Fibroblast of skin of right biceps (primary cell): ENCODE results near the gene USP16.
A peak's percentile ranks its signal among the peaks of the same experiment; 100 is the strongest.
"Not testable (repeated sequence)": the region's sequence is repeated elsewhere in the genome, so short reads cannot be mapped to it uniquely, and the experiment has no call there.

Experiments
- DNase-seq: peaks from one replicate; pipeline ENCODE4 v3.0.0-alpha.2; 2013

The USP16 gene

DNA sequence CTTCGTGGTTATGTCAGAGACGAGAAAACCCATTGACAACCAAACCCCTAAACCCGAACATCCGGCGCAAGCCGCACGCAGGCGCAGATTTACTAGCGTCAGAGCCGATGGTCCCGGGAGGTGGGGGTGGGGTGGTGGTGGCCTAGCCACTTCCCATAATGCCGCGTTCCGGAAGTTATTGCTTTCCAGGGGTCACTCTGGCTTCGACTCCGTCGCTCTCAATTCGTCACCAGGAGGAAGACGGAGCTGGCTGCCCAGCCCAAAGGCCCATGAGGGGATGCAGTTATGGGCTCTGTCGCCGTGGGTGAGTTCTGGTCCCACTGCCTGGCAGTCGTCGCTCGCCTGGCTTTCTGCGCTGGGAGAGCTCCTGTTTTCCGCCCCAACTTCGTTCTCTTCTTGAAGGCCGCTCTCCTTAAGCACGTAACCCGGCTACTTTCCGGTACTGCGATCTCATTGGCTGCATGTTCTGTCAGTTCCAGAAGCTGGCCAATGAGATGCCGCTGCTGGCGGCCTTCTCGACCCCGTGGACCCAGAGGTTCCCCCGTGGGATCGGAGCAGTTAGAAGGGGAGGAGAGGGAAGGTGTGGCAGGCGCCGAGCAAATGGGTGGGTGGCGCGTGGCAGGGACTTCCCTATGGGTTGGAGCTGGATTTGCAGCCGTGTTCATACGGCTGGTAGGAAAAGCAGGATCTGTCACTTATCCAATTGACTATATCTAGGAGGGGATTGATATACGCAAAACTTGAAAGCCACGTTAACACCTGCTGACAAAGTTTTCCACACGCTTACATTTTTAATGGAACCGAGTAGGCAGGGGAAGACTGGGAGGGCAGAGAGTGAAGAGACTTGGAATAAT, at the start of gene USP16:
TSS of gene USP16 (plus strand) at position 195 of the 854 bp plus-strand sequence. CDS start 3,246 bp downstream, outside the sequence.
- peak; percentile 99 for DNase-seq

DNA sequence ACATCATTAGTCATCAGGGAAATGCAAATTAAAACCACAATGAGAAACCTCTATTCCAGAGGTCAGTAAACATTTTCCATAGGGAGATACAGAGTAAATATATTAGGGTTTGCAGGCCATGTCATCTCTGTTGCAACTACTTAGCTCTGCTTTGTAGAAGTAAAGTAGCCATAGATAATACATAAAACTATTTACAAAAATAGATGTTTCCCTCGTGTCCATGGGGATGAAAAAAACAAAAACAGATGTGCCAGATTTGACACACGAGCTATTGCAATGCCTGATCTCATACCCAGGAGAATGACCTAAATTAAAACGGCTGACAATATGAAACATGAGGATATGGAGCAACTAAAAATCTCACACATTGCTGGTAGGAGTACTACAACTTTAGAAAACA, 49.1 kb upstream of the USP16 start:
- peak; percentile 41 for DNase-seq

GRCh38 chr21:28979092-28979491, 45.4 kb upstream of the USP16 start:
- no peak for DNase-seq

DNA sequence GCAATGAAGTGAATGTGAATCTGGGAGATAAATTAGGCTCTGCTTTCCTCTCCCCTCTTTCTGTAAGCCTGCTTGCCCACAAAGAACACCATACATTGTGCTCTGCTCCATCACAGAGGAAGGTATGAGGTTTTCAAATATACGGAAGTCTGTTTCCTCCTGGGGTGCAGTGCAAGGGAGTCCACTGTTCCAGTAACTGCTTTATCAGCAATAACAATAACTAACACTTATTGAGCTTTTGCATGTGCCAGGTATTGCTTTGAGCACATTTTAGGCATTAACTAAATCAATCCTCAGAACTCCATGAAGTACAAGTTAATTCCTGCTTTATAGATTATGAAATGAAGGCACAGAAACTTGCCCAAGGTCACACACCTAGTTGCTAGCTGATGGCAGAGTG, 41.8 kb upstream of the USP16 start:
- DNase-seq = no peak

- DNase-seq = no peak
Observed at GRCh38 chr21:28986677-28987076, 37.8 kb upstream of the USP16 start.

DNA sequence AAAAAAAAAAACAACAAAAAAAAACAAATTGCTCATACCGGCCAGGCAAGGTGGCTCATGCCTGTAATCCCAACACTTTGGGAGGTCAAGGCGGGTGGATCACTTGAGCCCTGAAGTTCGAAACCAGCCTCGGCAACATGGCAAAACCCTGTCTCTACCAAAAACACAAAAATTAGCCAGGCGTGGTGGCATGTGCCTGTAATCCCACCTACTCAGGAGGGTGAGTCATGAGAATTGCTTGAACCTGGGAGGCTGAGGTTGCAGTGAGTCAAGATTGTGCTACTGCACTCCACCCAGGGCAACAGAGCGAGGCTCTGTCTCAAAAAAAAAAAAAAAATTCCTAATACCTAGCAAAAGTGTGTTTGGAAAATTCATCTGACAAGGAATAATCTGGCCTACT, 36.3 kb upstream of the USP16 start:
- DNase-seq = peak; percentile 42

GRCh38 chr21:28991861-28992525, 32.5 kb upstream of the USP16 start:
- no peak for DNase-seq

DNA sequence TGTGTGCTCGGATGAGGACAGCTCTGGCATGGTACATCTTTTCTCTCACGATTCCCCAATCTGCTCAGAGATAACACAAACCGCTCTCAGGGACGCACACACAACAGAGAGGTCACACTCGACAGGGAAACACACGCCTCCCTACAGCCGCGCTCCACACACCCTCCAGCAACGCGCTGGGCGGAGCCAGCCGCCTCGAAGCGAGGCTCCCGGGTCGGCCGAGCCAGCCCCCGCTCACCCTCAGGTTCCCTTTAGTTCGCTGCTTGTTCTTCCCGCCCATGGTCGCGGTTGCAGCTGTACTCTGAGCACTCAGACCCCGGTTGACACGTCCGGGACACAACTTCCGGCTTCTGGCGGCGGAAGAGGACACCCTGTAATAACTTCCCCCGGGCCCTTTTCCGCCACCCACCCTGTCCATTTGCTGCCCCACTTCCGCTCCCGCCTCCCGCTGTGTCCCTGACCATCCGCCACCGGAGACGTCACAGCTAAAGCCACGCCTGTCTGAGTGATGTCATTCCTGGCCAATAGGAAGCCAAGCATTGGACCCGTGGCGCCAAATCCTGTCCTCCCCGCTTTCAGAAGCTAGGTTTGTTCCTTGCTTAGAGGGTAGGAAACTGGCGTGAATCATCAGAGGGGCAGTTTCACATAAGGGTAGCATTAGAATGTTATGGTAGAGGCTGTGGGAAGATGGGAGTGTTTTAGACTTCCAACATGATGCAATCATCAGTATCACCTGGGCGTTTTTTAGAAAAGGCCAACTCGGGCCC, 31.8 kb upstream of the USP16 start, which contains the start of gene LTN1:
TSS of gene LTN1 (minus strand) at position 352 of the 767 bp plus-strand sequence. CDS start at position 280, 72 bp downstream.
- peak; percentile 100 for DNase-seq

DNA sequence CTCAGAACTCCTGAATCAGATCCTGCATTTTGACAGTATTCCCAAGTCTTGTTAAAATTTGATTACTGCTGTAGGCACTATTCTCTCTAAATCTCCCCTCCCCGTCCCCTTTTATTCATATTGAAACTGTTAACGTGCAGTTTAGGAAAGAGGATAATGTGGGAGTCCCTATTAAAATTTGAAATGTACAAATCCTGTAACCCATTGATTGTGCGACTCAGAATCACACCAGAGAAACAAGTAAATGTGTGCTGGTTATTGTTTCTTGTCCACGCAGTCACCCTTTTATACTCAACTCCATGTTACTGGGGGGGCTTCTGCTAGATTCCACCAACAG, 31.2 kb upstream of the USP16 start:
- DNase-seq = no peak

GRCh38 chr21:29002442-29003144, 21.9 kb upstream of the USP16 start:
- DNase-seq = peak; percentile 96

DNA sequence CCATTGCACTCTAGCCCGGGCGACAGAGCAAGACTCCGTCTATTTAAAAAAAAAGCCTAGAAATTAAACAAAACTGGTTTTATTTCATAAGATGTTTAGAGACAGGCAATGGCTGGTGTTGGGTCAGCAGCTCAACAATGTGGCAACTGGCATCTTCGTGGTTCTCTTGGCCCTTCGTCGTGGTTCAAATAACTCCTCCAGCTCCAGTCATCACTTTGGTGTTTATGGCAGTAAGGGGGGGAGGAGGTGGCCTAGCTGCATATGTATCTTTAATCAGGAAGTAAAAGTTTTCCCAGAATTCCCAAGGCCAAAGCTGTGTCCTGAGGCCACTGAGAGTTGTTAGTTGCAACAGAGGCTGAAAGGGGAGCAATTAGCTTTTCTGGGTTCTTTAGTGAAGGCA, 18.8 kb upstream of the USP16 start:
- peak; percentile 41 for DNase-seq

DNA sequence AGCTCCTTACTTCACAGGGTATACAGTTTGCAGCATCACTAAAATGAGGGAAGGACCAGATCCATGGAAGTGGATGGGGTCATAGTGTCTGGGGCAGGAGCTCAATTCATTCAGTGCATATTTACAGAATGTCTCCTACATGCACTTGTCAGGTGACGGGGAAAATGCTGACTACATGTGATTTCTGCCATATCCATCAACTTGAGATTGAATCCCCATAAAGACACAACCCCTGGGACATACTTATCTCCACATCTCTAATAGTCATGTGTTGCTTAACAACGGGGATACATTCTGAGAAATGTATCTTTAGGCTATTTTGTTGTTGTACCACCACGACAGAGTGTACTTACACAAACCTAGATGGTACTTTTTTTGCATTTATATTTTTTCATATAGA, 17.3 kb upstream of the USP16 start:
- no peak for DNase-seq

DNA sequence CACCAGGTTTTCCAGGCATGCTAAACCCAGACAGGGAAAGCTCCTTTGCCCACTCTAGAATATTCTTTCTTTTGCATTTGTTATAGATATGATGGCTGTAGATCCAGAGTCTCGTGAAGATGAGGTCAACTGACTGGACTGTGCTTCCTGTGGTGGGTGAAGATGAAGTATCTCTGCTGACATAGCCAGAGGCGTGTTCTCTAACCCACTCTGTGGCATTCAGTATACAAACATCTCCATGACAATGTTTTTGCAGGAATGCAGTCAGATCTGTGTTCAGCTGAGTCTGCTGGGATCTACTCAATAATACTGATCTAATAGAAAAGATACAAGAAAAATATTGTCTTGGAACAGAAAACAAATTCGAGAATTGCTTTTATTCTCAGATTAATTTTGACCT, 16.7 kb upstream of the USP16 start:
- no peak for DNase-seq

GRCh38 chr21:29008367-29008766, 16.1 kb upstream of the USP16 start:
- no peak for DNase-seq

- not testable (repeated sequence) for DNase-seq
Observed at GRCh38 chr21:29011236-29011635, 13.2 kb upstream of the USP16 start.

- no peak for DNase-seq
Observed at GRCh38 chr21:29017639-29018237, 6.7 kb upstream of the USP16 start.

- peak; percentile 11 for DNase-seq
Observed at GRCh38 chr21:29018540-29018939, 5.9 kb upstream of the USP16 start.

- DNase-seq = no peak
Observed at GRCh38 chr21:29022166-29022565, 2.3 kb upstream of the USP16 start.

- DNase-seq = peak; percentile 17
Observed at GRCh38 chr21:29025328-29025713, 853 bp downstream of the USP16 start.

GRCh38 chr21:29029524-29029923, 5.1 kb downstream of the USP16 start:
- DNase-seq = no peak

DNA sequence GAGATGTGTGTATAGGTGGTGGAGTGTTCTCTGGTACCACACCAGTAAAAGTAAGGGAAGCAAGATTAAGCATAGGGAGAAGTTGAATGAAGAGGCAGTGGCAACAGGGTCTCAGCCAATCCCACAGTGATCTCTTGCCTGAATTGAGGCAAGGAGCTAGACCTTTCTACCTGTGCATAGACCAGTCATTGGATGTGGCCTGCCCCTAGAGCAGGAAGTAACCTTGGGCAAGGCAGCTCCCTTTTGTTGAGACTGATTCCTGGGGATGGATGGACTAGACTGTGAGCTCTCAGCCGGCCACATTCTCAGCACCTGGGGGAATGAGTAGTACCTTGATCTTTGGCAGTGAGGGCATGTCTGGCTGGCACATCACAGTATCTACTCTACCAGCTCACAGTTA, 6.4 kb downstream of the USP16 start:
- no peak for DNase-seq

GRCh38 chr21:29033301-29033700, 8.8 kb downstream of the USP16 start:
- DNase-seq = no peak

GRCh38 chr21:29033871-29034270, 9.4 kb downstream of the USP16 start:
- no peak for DNase-seq
